Measurements from ENCODE around the gene MYMX. TPM values are rescaled to one million over a fixed set of nuclear protein-coding genes. Genes with fewer than 3 reads are reported as not detected.

Gene MYMX
- total RNA-seq, 6 experiments from 2014 or later, result not detected

DNA sequence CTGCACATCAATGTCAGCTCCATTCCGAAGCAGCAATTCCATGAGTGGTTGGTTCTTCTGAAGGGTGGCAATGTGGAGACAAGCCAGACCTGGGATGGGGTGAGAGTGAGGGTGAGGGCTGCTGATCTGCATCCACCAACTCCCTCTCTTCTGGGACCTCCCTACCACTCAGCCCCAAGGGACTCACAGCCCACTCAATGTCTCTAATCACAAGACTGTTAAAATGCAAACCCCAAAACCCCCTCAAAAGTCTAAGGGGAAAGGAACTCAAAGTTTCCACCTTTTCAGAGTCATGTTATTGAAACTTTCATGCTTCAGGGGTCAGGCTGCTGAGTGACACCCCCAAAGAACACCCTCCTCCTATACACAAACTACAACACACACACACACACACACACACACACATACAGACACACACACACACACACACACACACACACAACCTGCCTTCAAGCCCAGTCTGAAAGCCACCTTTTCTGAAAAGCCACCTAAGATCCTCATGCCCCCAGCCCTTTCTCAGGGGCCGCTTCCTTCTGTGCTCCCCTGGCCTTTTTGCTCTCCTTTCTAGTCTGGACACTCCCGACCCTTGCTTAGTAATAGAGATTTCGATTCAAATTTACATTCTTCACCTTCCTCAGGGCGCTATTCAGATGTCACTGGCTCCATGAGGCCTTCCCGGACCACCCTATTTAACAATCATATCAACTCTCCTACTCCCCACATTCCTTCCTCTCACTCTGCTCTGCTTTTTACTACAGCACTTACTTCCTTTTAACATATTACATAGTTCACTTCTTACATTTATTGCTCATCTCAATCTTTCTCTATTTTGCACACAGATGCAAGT lies 43.9 kb downstream of the MYMX start:
- ATAC-seq, result no peak
- no peak for DNase-seq
- no peak overlapping the region for H3K27ac ChIP-seq
- H3K36me3 ChIP-seq, result peaks cover 0 to 11% (median 0%) of the 10 kb centered on the region in 4 donors
- no peak overlapping the region for H3K4me3 ChIP-seq
- no peaks in the 10 kb centered on the region for H3K9me3 ChIP-seq
- no peaks in the 10 kb centered on the region for H3K27me3 ChIP-seq
- H3K4me1 ChIP-seq, result peaks cover 0 to 25% (median 7%) of the 10 kb centered on the region in 4 donors
- TF ChIP-seq CTCF (IDR thresholded peaks at IDR 0.05) (no peak), POLR2A (IDR thresholded peaks at IDR 0.05) (no peak)
- intact Hi-C loops (cut with DNase I), result no loop called here
- WGBS (ENCODE audit: insufficient coverage, low coverage, low lambda C conversion rate, missing lambda C conversion rate), result 88% methylated on average over 6 of the region's 6 CpGs

DNA sequence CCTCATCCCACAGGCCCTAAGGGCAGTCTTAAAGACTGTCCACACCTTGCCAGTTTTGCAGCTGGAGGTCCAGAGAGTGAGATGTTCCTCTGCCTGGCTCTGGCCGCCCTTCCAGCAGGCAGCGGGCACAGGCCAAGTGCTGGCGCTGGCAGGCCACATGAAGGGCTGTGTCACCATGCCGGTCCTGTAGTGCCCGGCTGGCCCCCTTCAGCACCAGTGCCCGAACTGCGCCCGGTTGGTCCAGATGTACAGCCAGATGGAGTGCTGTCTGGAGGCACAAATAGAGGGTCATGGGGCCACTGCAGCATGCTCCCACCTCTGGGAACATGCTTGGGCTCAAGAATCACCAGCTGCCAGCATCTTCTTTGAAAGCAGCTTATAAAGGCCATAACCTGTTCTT lies 44.9 kb downstream of the MYMX start:
- 60% methylated on average over 1 of the region's 8 CpGs for WGBS (ENCODE audit: insufficient coverage, low coverage, low lambda C conversion rate, missing lambda C conversion rate)
- Histone ChIP-seq H3K27me3 (no peaks in the 10 kb centered on the region), H3K4me3 (no peak overlapping the region), H3K27ac (no peak overlapping the region), H3K4me1 (peaks cover 0 to 18% (median 7%) of the 10 kb centered on the region in 4 donors), H3K9me3 (no peaks in the 10 kb centered on the region), H3K36me3 (peaks cover 0 to 11% (median 0%) of the 10 kb centered on the region in 4 donors)
- DNase-seq (peak in 1 of 3 donors; percentile 49), ATAC-seq (no peak)
- intact Hi-C loops (cut with DNase I), result no loop called here
- TF ChIP-seq POLR2A (IDR thresholded peaks at IDR 0.05) (no peak), CTCF (IDR thresholded peaks at IDR 0.05) (no peak)

DNA sequence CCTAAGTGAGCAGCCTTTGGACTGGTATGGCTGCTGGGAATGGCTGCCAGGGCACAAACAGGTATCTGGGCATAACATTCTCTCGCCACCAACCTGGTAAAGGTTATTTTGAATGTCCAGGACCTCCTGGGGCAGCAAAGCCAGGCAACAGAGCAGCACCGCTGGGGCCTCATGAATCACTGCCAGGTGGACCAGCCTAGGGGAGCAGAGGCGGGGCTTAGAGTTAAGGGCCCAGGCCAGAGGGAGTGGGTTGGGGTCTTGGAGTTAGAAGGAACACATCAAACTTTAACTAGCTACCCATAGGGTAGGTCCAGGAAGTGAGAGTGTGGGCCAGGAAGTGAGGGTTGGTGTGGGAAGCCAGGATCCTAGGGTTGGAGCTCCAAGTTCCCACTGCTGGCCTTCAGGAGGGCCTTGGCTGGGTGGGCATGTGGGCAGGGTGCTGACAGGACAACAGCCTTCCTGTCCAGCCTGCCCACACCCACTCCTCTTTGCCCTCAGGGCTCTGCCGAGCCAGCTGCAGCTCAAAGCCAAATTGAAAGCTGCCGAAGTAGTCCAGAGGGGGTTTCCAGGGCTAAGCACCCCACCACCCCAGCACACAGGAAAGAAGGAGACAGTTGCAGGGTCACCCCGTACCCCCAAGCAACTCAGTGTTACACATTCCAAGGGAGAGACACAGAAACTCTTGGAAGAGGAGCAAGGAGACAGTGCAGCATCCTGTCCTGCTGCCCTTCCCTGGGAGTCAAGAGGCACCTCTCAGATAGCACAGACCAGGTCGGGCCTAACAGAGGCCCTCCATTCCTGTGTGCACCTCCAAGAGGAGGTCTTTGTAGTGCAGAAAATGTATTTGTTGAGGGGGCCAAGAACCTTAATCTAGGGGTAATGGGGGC lies 46.0 kb downstream of the MYMX start:
- peak overlapping the region in 2 of 3 donors; percentile 67 to 97 for H3K4me3 ChIP-seq
- peaks cover 0 to 11% (median 0%) of the 10 kb centered on the region in 4 donors for H3K36me3 ChIP-seq
- no peak for ATAC-seq
- DNase-seq, result peak in 1 of 3 donors; percentile 52
- H3K27ac ChIP-seq, result peak overlapping the region in 2 of 3 donors; percentile 58 to 88
- peaks cover 0 to 16% (median 7%) of the 10 kb centered on the region in 4 donors for H3K4me1 ChIP-seq
- H3K27me3 ChIP-seq, result no peaks in the 10 kb centered on the region
- H3K9me3 ChIP-seq, result no peaks in the 10 kb centered on the region
- TF ChIP-seq POLR2A (IDR thresholded peaks at IDR 0.05) (no peak), CTCF (IDR thresholded peaks at IDR 0.05) (no peak)
- intact Hi-C loops (cut with DNase I), result no loop called here
- WGBS (ENCODE audit: insufficient coverage, low coverage, low lambda C conversion rate, missing lambda C conversion rate), result 39% methylated on average over 4 of the region's 7 CpGs

GRCh38 chr6:44263354-44264100 lies 46.8 kb downstream of the MYMX start:
- ATAC-seq (peak; percentile 5 to 61 (median 30)), DNase-seq (peak; percentile 47 to 72 (median 60))
- Histone ChIP-seq H3K4me1 (peaks cover 0 to 16% (median 7%) of the 10 kb centered on the region in 4 donors), H3K9me3 (no peaks in the 10 kb centered on the region), H3K27ac (peak overlapping the region in 2 of 3 donors; percentile 58 to 88), H3K36me3 (peaks cover 0 to 9% (median 0%) of the 10 kb centered on the region in 4 donors), H3K4me3 (peak overlapping the region; percentile 67 to 97 (median 86)), H3K27me3 (no peaks in the 10 kb centered on the region)
- intact Hi-C loops (cut with DNase I), result no loop called here
- WGBS (ENCODE audit: insufficient coverage, low coverage, low lambda C conversion rate, missing lambda C conversion rate), result 21% methylated on average over 5 of the region's 9 CpGs
- TF ChIP-seq POLR2A (IDR thresholded peaks at IDR 0.05), result peak; percentile 46
- TF ChIP-seq CTCF (IDR thresholded peaks at IDR 0.05), result no peak

All from right lobe of liver (tissue), 6 donors.